Measurements from ENCODE around the gene ZNF71. TPM values are rescaled to one million over a fixed set of nuclear protein-coding genes. Genes with fewer than 3 reads are reported as not detected.

Gene ZNF71
- total RNA-seq (1 to 10 TPM; 5.7 to 7.5 (median 6.4) TPM), polyA plus RNA-seq (5.0 TPM)
- long read RNA-seq, donor 1, full-length matches to known transcripts = 11 of 31 reads
- long read RNA-seq, donor 1, partial matches to known transcripts = 14 of 31 reads
- long read RNA-seq, donor 1, other reads (novel, unspliced or antisense) = 6 of 31 reads
- long read RNA-seq, donor 2, full-length matches to known transcripts = 10 of 16 reads
- long read RNA-seq, donor 2, partial matches to known transcripts = 0 of 16 reads
- long read RNA-seq, donor 2, other reads (novel, unspliced or antisense) = 6 of 16 reads
- long read RNA-seq, donor 3, full-length matches to known transcripts = 48 of 91 reads
- long read RNA-seq, donor 3, partial matches to known transcripts = 33 of 91 reads
- long read RNA-seq, donor 3, other reads (novel, unspliced or antisense) = 10 of 91 reads
- long read RNA-seq, donor 4, full-length matches to known transcripts = 6 of 10 reads
- long read RNA-seq, donor 4, partial matches to known transcripts = 0 of 10 reads
- long read RNA-seq, donor 4, other reads (novel, unspliced or antisense) = 4 of 10 reads

DNA sequence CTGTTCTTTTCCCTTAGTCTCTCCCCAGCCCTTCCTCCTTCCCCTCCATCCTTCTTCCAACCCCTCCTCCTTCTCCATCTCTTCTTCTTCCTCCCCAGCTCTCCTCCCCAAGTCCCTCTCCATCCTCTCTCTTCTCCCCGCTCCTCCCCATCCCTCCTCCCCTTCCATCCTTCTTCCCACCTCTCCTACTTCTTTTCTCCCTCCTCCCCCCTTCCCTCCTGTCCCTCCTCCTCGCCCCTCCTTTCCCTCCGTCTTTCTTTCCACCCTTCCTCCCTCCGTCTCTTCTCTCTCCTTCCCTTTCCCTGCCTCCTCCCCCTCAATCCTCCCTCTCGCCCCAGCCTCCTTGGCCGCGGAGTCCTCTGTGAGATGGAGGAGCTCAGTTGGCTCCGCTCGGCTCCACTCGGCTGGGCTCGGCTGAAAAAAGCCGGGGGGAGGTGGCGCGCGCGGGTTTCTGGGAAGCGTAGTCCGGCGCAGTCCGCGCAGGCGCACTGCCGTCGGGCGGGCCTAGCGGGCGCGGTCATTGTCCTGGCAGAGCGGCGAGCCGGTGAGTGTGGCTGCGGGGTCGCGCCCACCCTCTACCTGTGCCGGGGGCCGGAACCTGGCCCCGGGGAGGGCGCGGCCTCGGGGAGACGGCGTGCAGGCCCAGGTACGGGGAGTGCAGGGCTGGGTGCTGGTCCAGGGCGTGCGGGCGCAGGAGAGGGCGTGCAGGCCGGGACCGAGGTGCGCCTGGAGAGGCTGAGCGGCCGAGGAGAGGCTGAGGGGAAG is at the start of gene ZNF71:
Gene ZNF71, plus strand, starts transcription at position 520 of the 765 bp plus-strand sequence. CDS start 6,257 bp downstream, outside the sequence.
- no peaks in the 10 kb centered on the region for H3K27me3 ChIP-seq (ENCODE audit: control insufficient read depth, insufficient read depth)
- under 1% methylated on average over 52 of the region's 52 CpGs for WGBS
- ATAC-seq (peak; percentile 98 to 99), DNase-seq (peak; percentile 93 to 97 (median 97))
- peak within 1 kb of the TSS; percentile 82 for H3K4me3 ChIP-seq (ENCODE audit: low read length)
- H3K27ac ChIP-seq (ENCODE audit: low read length) = peak within 1 kb of the TSS; percentile 43
- H3K9me3 ChIP-seq (ENCODE audit: control insufficient read depth, low read length) = no peaks in the 10 kb centered on the region
- H3K4me1 ChIP-seq (ENCODE audit: control insufficient read depth, insufficient read depth, low read length) = peaks cover 11% of the 10 kb centered on the region
- intact Hi-C loops (cut with DNase I) = no loop called here

DNA sequence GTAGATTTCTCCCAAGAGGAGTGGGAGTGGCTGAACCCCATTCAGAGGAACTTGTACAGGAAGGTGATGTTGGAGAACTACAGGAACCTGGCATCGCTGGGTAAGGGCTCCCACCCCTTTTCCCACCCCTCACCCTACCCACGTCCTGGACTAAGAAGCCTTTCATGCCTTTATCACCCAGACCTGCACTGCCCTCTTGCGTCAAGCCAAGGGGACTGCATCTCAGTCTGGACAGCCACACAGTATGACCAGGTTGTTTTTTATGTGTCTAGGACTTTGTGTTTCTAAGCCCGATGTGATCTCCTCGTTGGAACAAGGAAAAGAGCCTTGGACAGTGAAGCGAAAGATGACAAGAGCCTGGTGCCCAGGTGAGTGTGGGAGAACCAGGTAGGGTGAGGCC is 47.6 kb upstream of the ZNF71 start:
- WGBS = 59% methylated on average over 6 of the region's 6 CpGs
- Histone ChIP-seq H3K9me3 (ENCODE audit: control insufficient read depth, low read length) (peaks cover 13% of the 10 kb centered on the region), H3K4me3 (ENCODE audit: low read length) (no peak overlapping the region), H3K27ac (ENCODE audit: low read length) (no peak overlapping the region), H3K4me1 (ENCODE audit: control insufficient read depth, insufficient read depth, low read length) (no peaks in the 10 kb centered on the region), H3K27me3 (ENCODE audit: control insufficient read depth, insufficient read depth) (no peaks in the 10 kb centered on the region)
- intact Hi-C loops (cut with DNase I) = no loop called here
- DNase-seq = no peak
- ATAC-seq = no peak

DNA sequence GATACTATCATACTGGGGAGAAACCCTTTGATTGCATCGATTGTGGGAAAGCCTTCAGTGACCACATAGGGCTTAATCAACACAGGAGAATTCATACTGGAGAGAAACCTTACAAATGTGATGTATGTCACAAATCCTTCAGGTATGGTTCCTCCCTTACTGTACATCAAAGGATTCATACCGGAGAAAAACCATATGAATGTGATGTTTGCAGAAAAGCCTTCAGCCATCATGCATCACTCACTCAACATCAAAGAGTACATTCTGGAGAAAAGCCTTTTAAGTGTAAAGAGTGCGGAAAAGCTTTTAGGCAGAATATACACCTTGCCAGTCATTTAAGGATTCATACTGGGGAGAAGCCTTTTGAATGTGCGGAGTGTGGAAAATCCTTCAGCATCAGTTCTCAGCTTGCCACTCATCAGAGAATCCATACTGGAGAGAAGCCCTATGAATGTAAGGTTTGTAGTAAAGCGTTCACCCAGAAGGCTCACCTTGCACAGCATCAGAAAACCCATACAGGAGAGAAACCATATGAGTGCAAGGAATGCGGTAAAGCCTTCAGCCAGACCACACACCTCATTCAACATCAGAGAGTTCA is 40.7 kb upstream of the ZNF71 start:
- no peak for ATAC-seq
- Histone ChIP-seq H3K27ac (ENCODE audit: low read length) (no peak overlapping the region), H3K9me3 (ENCODE audit: control insufficient read depth, low read length) (peaks cover 18% of the 10 kb centered on the region), H3K4me1 (ENCODE audit: control insufficient read depth, insufficient read depth, low read length) (no peaks in the 10 kb centered on the region), H3K27me3 (ENCODE audit: control insufficient read depth, insufficient read depth) (no peaks in the 10 kb centered on the region), H3K4me3 (ENCODE audit: low read length) (peak overlapping the region; percentile 27)
- intact Hi-C loops (cut with DNase I) = no loop called here
- 98% methylated on average over 6 of the region's 6 CpGs for WGBS
- no peak for DNase-seq

DNA sequence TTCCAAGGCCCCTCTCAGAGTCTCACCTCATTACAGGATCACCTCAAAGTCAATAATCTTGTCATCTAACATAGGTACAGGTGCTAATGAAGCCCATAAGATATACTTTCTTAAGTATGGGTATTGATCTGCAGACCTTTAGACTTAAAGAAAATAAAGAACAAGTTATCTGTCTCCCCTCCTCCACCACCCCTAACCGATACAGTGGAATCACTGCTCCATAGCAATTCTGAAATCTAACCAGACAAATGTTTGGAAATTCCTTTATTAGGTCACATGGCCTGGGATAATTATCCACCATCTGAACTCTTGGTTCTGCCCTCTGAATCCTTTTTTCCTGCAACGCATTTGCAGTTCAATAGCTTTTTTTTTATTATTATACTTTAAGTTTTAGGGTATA is 32.3 kb upstream of the ZNF71 start:
- H3K4me3 ChIP-seq (ENCODE audit: low read length) = no peak overlapping the region
- 98% methylated on average over 2 of the region's 2 CpGs for WGBS
- H3K27me3 ChIP-seq (ENCODE audit: control insufficient read depth, insufficient read depth) = no peaks in the 10 kb centered on the region
- H3K27ac ChIP-seq (ENCODE audit: low read length) = no peak overlapping the region
- DNase-seq (no peak), ATAC-seq (no peak)
- peaks cover under 1% of the 10 kb centered on the region for H3K4me1 ChIP-seq (ENCODE audit: control insufficient read depth, insufficient read depth, low read length)
- peaks cover 3% of the 10 kb centered on the region for H3K9me3 ChIP-seq (ENCODE audit: control insufficient read depth, low read length)
- intact Hi-C loops (cut with DNase I) = loop anchor here in 1 of 4 donors (10.0 kb wide), 1 partner anchor 158 kb away; the partner anchor contains the start of gene ZNF583

DNA sequence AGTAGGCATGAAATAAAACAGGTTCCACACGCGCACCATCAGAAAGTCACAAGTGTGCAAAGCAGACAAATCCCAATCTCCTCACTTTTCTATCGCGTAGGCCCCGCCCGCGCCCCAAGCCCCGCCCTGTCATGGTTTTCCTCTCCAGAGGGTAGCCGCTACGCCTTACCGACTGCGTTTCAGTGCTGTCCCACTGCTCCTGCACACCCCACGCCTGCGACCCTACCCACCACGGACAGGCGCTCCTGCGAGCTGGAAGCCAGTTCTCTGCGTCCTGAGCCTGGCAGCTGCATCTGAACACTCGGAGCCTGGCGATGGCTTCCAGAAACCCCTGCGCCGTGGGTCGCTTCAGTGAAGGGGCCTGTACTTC is 28.2 kb upstream of the ZNF71 start:
- intact Hi-C loops (cut with DNase I) = loop anchor here in 1 of 4 donors (10.0 kb wide), 1 partner anchor 162 kb away; the partner anchor contains the start of gene ZNF583
- H3K27ac ChIP-seq (ENCODE audit: low read length) = peak overlapping the region; percentile 88
- H3K4me3 ChIP-seq (ENCODE audit: low read length) = peak overlapping the region; percentile 82
- H3K9me3 ChIP-seq (ENCODE audit: control insufficient read depth, low read length) = peaks cover 6% of the 10 kb centered on the region
- ATAC-seq (peak; percentile 80 to 81), DNase-seq (peak; percentile 63 to 88 (median 86))
- WGBS = under 1% methylated on average over 23 of the region's 23 CpGs
- H3K4me1 ChIP-seq (ENCODE audit: control insufficient read depth, insufficient read depth, low read length) = peaks cover 7% of the 10 kb centered on the region
- H3K27me3 ChIP-seq (ENCODE audit: control insufficient read depth, insufficient read depth) = no peaks in the 10 kb centered on the region

DNA sequence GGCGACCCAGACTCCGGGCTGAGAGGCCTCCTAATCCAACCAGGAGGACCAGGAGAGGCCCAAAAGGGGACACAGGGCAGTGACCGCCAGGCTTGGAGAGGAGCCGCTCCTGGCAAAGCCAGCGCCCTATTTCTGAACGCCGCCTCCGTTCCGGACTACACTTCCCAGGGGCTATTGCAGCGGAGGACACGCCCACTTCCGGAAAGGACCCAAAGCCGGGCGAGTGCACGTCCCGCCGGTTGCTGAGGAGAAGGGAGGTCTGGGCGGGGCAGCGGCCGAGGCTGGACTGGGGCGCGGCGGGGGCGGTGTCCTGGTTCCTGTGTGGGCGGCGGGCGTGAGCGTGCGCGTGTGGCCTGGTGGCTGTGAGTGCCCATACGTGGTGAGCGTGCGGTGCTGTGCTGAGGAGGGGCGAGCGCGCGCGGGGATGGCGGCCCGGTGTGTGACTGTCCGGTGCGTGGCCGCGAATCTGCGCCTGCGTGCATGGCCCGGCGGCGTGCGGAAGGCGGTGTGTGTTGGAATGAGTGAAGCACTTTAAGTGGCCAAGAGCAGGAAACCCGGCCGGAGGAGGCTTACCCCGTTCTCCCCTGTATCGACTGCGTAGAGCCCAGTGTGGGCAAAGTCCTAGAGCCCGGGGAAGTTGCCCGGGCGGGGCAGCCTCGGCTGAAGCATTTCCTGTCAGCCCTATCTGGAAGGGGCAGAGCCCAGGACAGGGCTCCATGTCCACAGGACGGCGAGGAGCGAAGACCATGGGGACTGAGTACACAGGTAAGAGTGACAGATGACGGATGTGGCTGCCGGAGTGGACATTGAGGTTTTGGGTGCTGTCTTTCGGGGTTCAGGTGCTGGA is 27.6 kb upstream of the ZNF71 start, which contains the start of gene ZNF470:
Gene ZNF470, plus strand, starts transcription at position 195 of the 847 bp plus-strand sequence. CDS start 2,844 bp downstream, outside the sequence.
- intact Hi-C loops (cut with DNase I) = loop anchor here in 1 of 4 donors (10.0 kb wide), 1 partner anchor 163 kb away; the partner anchor contains the start of gene ZNF583
- WGBS = 3% methylated on average over 66 of the region's 66 CpGs
- H3K4me3 ChIP-seq (ENCODE audit: low read length) = peak within 1 kb of the TSS; percentile 82
- ATAC-seq = peak; percentile 100
- peak; percentile 97 to 98 (median 98) for DNase-seq
- peak within 1 kb of the TSS; percentile 88 for H3K27ac ChIP-seq (ENCODE audit: low read length)
- H3K4me1 ChIP-seq (ENCODE audit: control insufficient read depth, insufficient read depth, low read length) = peaks cover 7% of the 10 kb centered on the region
- H3K9me3 ChIP-seq (ENCODE audit: control insufficient read depth, low read length) = peaks cover 4% of the 10 kb centered on the region
- H3K27me3 ChIP-seq (ENCODE audit: control insufficient read depth, insufficient read depth) = no peaks in the 10 kb centered on the region

DNA sequence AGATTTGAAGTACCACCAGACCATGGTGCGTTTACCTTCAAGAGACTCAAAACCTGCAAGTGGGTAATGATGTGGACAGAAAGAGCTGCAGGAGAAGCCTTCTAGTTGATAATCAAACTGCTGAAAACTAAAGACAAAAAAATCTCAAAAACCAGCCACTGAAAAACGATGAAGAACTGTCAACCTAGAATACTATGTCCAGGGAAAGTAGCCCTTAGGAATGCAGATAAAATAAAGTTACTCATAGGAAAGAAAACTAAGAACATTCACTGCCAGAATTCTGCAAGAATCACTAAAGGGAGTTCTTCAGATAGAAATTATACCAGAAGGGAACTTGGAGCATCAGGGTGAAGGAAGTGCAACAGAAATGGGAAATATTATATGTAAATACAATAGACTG is 22.5 kb upstream of the ZNF71 start:
- Histone ChIP-seq H3K9me3 (ENCODE audit: control insufficient read depth, low read length) (peaks cover 9% of the 10 kb centered on the region), H3K27ac (ENCODE audit: low read length) (no peak overlapping the region), H3K27me3 (ENCODE audit: control insufficient read depth, insufficient read depth) (no peaks in the 10 kb centered on the region), H3K4me3 (ENCODE audit: low read length) (no peak overlapping the region), H3K4me1 (ENCODE audit: control insufficient read depth, insufficient read depth, low read length) (peaks cover 7% of the 10 kb centered on the region)
- ATAC-seq (no peak), DNase-seq (no peak)
- 46% methylated on average over 2 of the region's 2 CpGs for WGBS
- intact Hi-C loops (cut with DNase I) = no loop called here

DNA sequence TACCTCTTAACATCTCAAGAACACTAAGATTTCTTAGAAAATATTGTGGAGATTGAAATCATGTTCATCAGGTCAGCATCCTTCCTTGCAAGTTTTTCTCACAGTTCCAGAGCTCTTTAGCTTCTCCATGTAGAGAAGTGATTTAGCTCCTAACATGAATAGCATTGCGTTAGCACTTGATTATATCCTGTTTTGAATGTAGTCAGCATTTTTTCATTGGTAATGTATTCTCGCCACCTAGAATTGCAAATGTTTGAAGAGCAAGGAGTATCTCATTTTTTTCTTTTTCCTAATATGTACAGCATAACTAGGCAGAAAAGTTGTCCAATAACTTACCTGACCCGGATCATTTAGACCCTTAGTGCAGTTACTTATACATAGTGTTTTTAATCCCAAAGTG is 21.2 kb upstream of the ZNF71 start:
- ATAC-seq = no peak
- no peak overlapping the region for H3K27ac ChIP-seq (ENCODE audit: low read length)
- H3K9me3 ChIP-seq (ENCODE audit: control insufficient read depth, low read length) = peaks cover 19% of the 10 kb centered on the region
- WGBS = 99% methylated on average over 3 of the region's 3 CpGs
- intact Hi-C loops (cut with DNase I) = no loop called here
- no peaks in the 10 kb centered on the region for H3K27me3 ChIP-seq (ENCODE audit: control insufficient read depth, insufficient read depth)
- H3K4me1 ChIP-seq (ENCODE audit: control insufficient read depth, insufficient read depth, low read length) = no peaks in the 10 kb centered on the region
- H3K4me3 ChIP-seq (ENCODE audit: low read length) = no peak overlapping the region
- DNase-seq = no peak

DNA sequence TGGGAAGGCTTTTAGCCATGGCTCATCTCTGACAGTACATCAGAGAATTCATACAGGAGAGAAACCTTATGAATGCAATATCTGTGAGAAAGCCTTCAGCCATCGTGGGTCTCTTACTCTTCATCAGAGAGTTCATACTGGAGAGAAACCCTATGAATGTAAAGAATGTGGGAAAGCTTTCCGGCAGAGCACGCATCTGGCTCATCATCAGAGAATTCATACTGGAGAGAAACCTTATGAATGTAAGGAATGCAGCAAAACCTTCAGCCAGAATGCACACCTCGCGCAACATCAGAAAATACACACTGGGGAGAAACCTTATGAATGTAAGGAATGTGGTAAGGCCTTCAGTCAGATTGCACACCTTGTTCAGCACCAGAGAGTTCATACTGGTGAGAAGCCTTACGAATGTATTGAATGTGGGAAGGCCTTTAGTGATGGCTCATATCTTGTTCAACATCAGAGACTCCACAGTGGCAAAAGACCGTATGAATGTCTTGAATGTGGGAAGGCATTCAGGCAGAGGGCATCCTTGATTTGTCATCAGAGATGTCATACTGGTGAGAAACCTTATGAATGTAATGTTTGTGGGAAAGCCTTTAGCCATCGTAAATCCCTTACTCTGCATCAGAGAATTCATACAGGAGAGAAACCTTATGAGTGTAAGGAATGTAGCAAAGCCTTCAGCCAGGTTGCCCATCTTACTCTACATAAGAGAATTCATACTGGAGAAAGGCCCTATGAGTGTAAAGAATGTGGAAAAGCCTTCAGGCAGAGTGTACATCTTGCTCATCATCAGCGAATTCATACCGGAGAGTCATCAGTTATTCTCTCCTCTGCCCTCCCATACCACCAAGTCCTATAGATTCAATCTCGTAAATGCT is 17.1 kb upstream of the ZNF71 start:
- H3K4me3 ChIP-seq (ENCODE audit: low read length) = no peak overlapping the region
- no peaks in the 10 kb centered on the region for H3K4me1 ChIP-seq (ENCODE audit: control insufficient read depth, insufficient read depth, low read length)
- H3K27me3 ChIP-seq (ENCODE audit: control insufficient read depth, insufficient read depth) = no peaks in the 10 kb centered on the region
- peaks cover 23% of the 10 kb centered on the region for H3K9me3 ChIP-seq (ENCODE audit: control insufficient read depth, low read length)
- intact Hi-C loops (cut with DNase I) = no loop called here
- H3K27ac ChIP-seq (ENCODE audit: low read length) = no peak overlapping the region
- DNase-seq = no peak
- ATAC-seq = no peak
- WGBS = 99% methylated on average over 11 of the region's 11 CpGs
